Tibial artery (tissue), 4 donors: Measurements from ENCODE around the gene WWP2.
A peak's percentile ranks its signal among the peaks of the same experiment; 100 is the strongest.
"Not testable (repeated sequence)": the region's sequence is repeated elsewhere in the genome, so short reads cannot be mapped to it uniquely, and the experiment has no call there.

Source experiments
- DNase-seq, 2 donors: peaks; one replicate each; pipeline ENCODE4 v3.0.0-alpha.2; 2019
- H3K27ac ChIP-seq, 2 donors: fragments of 200-600 bp; sonication (generic) in 1 of 2; 1 replicate in 1 of 2; 2 replicates in 1 of 2; pipeline ENCODE4 v1.5.1; 2018 to 2019; ENCODE audit warnings: mild to moderate bottlenecking in 1 of 2
- H3K27me3 ChIP-seq, 2 donors: fragments of 200-600 bp; sonication (generic) in 1 of 2; one replicate each; pipeline versions ENCODE4 v1.5.1 to v1.6.0; 2016 to 2019
- H3K36me3 ChIP-seq, 3 donors: fragments of 200-600 bp; sonication (generic) in 2 of 3; one replicate each; pipeline ENCODE4 v1.5.1; 2016 to 2019; ENCODE audit warnings: mild to moderate bottlenecking in 2 of 3
- H3K4me1 ChIP-seq, 4 donors: fragments of 200-600 bp; sonication (generic) in 2 of 4; 1 replicate in 3 of 4; 2 replicates in 1 of 4; pipeline ENCODE4 v1.5.1; 2016 to 2019
- H3K4me3 ChIP-seq, 2 donors: fragments of 200-600 bp; sonication (generic) in 1 of 2; 1 replicate in 1 of 2; 2 replicates in 1 of 2; pipeline ENCODE4 v1.5.1; 2018 to 2019; ENCODE audit warnings: mild to moderate bottlenecking in 2 of 2
- H3K9me3 ChIP-seq, 3 donors: fragments of 200-600 bp; sonication (generic) in 1 of 3; one replicate each; pipeline ENCODE4 v1.5.1; 2016 to 2019
- CTCF ChIP-seq, 2 experiments: fragments of 200-600 bp in 1 of 2; fragments of 450-650 bp in 1 of 2; IDR thresholded peaks; one replicate each; pipeline ENCODE4 v1.5.1; 2017 to 2019; ENCODE audit warnings: antibody characterized with exemption in 2 of 2, mild to moderate bottlenecking in 1 of 2, moderate library complexity in 1 of 2
- intact Hi-C: fragments of 100-400 bp; cut with DNase I; formaldehyde crosslinking; loops from one replicate; pipeline ENCODE4 v1.15.0; 2023; ENCODE audit warnings: low total_unique reads

Gene WWP2

GRCh38 chr16:69939821-69940585, 177.9 kb downstream of the WWP2 start:
- peak in 1 of 2 donors; percentile 67 for DNase-seq
- Histone ChIP-seq H3K27ac (peak overlapping the region; percentile 61 to 97), H3K4me3 (no peak overlapping the region), H3K9me3 (no peaks in the 10 kb centered on the region), H3K27me3 (no peaks in the 10 kb centered on the region), H3K36me3 (peaks cover 57 to 68% (median 64%) of the 10 kb centered on the region in 3 donors), H3K4me1 (peaks cover 0 to 57% (median 26%) of the 10 kb centered on the region in 4 donors)
- intact Hi-C loops: no loop called here
- TF ChIP-seq CTCF (IDR thresholded peaks at IDR 0.05): no peak

- H3K4me3 ChIP-seq: no peak overlapping the region
- peak in 1 of 2 donors; percentile 67 for DNase-seq
- H3K27me3 ChIP-seq: no peaks in the 10 kb centered on the region
- no peak for TF ChIP-seq CTCF (IDR thresholded peaks at IDR 0.05)
- peak overlapping the region; percentile 61 to 97 for H3K27ac ChIP-seq
- H3K36me3 ChIP-seq: peaks cover 50 to 61% (median 57%) of the 10 kb centered on the region in 3 donors
- intact Hi-C loops: no loop called here
- peaks cover 0 to 50% (median 19%) of the 10 kb centered on the region in 4 donors for H3K4me1 ChIP-seq
- no peaks in the 10 kb centered on the region for H3K9me3 ChIP-seq
These were observed 178.5 kb downstream of the WWP2 start for GRCh38 chr16:69940676-69941075.

GRCh38 chr16:69941251-69942098, 179.3 kb downstream of the WWP2 start:
- H3K27ac ChIP-seq: peak overlapping the region; percentile 61 to 97
- peaks cover 42 to 53% (median 49%) of the 10 kb centered on the region in 3 donors for H3K36me3 ChIP-seq

GRCh38 chr16:69942099-69942491, 180.0 kb downstream of the WWP2 start:
- peaks cover 36 to 47% (median 43%) of the 10 kb centered on the region in 3 donors for H3K36me3 ChIP-seq
- H3K4me3 ChIP-seq: no peak overlapping the region
- peak in 1 of 2 donors; percentile 78 for DNase-seq
- no peak for TF ChIP-seq CTCF (IDR thresholded peaks at IDR 0.05)
- peaks cover 0 to 36% (median 15%) of the 10 kb centered on the region in 4 donors for H3K4me1 ChIP-seq
- H3K27me3 ChIP-seq: no peaks in the 10 kb centered on the region
- H3K9me3 ChIP-seq: no peaks in the 10 kb centered on the region
- intact Hi-C loops: no loop called here
- peak overlapping the region; percentile 61 to 97 for H3K27ac ChIP-seq

More at GRCh38 chr16:69941251-69942098, 179.3 kb downstream of the WWP2 start:
- intact Hi-C loops: no loop called here
- Histone ChIP-seq H3K9me3 (no peaks in the 10 kb centered on the region), H3K4me1 (peaks cover 0 to 42% (median 15%) of the 10 kb centered on the region in 4 donors), H3K27me3 (no peaks in the 10 kb centered on the region), H3K4me3 (no peak overlapping the region)
- TF ChIP-seq CTCF (IDR thresholded peaks at IDR 0.05): no peak
- DNase-seq: peak in 1 of 2 donors; percentile 90

GRCh38 chr16:69942627-69943170, 180.6 kb downstream of the WWP2 start:
- intact Hi-C loops: no loop called here
- H3K4me1 ChIP-seq: peaks cover 0 to 30% (median 15%) of the 10 kb centered on the region in 4 donors
- no peak for TF ChIP-seq CTCF (IDR thresholded peaks at IDR 0.05)
- H3K9me3 ChIP-seq: no peaks in the 10 kb centered on the region
- no peaks in the 10 kb centered on the region for H3K27me3 ChIP-seq
- H3K36me3 ChIP-seq: peaks cover 30 to 41% (median 37%) of the 10 kb centered on the region in 3 donors
- H3K4me3 ChIP-seq: no peak overlapping the region
- peak overlapping the region; percentile 61 to 97 for H3K27ac ChIP-seq
- peak in 1 of 2 donors; percentile 34 for DNase-seq

- DNase-seq: peak in 1 of 2 donors; percentile 12
These were observed 181.3 kb downstream of the WWP2 start for GRCh38 chr16:69943241-69944036.

GRCh38 chr16:69950411-69950810, 188.3 kb downstream of the WWP2 start:
- DNase-seq, H3K27ac ChIP-seq, H3K9me3 ChIP-seq, H3K36me3 ChIP-seq, H3K27me3 ChIP-seq, intact Hi-C loops, H3K4me3 ChIP-seq, H3K4me1 ChIP-seq: not testable (repeated sequence)

More at GRCh38 chr16:69943241-69944036, 181.3 kb downstream of the WWP2 start:
- Histone ChIP-seq H3K36me3 (peaks cover 23 to 33% (median 30%) of the 10 kb centered on the region in 3 donors), H3K4me1 (peaks cover 0 to 29% (median 15%) of the 10 kb centered on the region in 4 donors), H3K27ac (peak overlapping the region; percentile 61 to 97)
- H3K4me3 ChIP-seq, H3K27me3 ChIP-seq, intact Hi-C loops, H3K9me3 ChIP-seq: not testable (repeated sequence)
